ENCODE results near the gene DNM1.

Gene DNM1

GRCh38 chr9:128182893-128183588 lies 20.1 kb upstream of the DNM1 start:
- no peak for DNase-seq (ENCODE audit: low read depth, low spot score)
- H3K9me3 ChIP-seq (ENCODE audit: low read depth, low read length) = no peaks in the 10 kb centered on the region
- H3K4me3 ChIP-seq = no peak overlapping the region
- TF ChIP-seq EZH2 (IDR thresholded peaks at IDR 0.05) (no peak), POLR2AphosphoS5 (IDR thresholded peaks at IDR 0.05; ENCODE audit: borderline replicate concordance, low read depth, low read length) (no peak), FOXP2 (optimal IDR thresholded peaks at IDR 0.05; ENCODE audit: control extremely low read depth, extremely low read length, insufficient read depth) (no peak)
- no peak overlapping the region for H3K27ac ChIP-seq
- peaks cover 38% of the 10 kb centered on the region for H3K36me3 ChIP-seq (ENCODE audit: insufficient read depth, low read length)
- H3K9ac ChIP-seq (ENCODE audit: insufficient read length) = no peak overlapping the region

GRCh38 chr9:128185979-128186965 lies 16.9 kb upstream of the DNM1 start:
- Histone ChIP-seq H3K27ac (no peak overlapping the region), H3K9ac (ENCODE audit: insufficient read length) (no peak overlapping the region), H3K36me3 (ENCODE audit: insufficient read depth, low read length) (peaks cover 23% of the 10 kb centered on the region), H3K4me3 (no peak overlapping the region), H3K9me3 (ENCODE audit: low read depth, low read length) (no peaks in the 10 kb centered on the region)
- TF ChIP-seq POLR2AphosphoS5 (IDR thresholded peaks at IDR 0.05; ENCODE audit: borderline replicate concordance, low read depth, low read length) (no peak), FOXP2 (optimal IDR thresholded peaks at IDR 0.05; ENCODE audit: control extremely low read depth, extremely low read length, insufficient read depth) (no peak), EZH2 (IDR thresholded peaks at IDR 0.05) (no peak)
- no peak for DNase-seq (ENCODE audit: low read depth, low spot score)

- TF ChIP-seq EZH2 (IDR thresholded peaks at IDR 0.05) (no peak), POLR2AphosphoS5 (IDR thresholded peaks at IDR 0.05; ENCODE audit: borderline replicate concordance, low read depth, low read length) (no peak), FOXP2 (optimal IDR thresholded peaks at IDR 0.05; ENCODE audit: control extremely low read depth, extremely low read length, insufficient read depth) (no peak)
- no peak for DNase-seq (ENCODE audit: low read depth, low spot score)
- no peak overlapping the region for H3K4me3 ChIP-seq
- no peaks in the 10 kb centered on the region for H3K9me3 ChIP-seq (ENCODE audit: low read depth, low read length)
- no peak overlapping the region for H3K27ac ChIP-seq
- no peak overlapping the region for H3K9ac ChIP-seq (ENCODE audit: insufficient read length)
- H3K36me3 ChIP-seq (ENCODE audit: insufficient read depth, low read length) = peaks cover 23% of the 10 kb centered on the region
Observed at GRCh38 chr9:128187361-128187760, 15.8 kb upstream of the DNM1 start.

GRCh38 chr9:128188209-128188608 lies 15.0 kb upstream of the DNM1 start:
- H3K9me3 ChIP-seq (ENCODE audit: low read depth, low read length) = no peaks in the 10 kb centered on the region
- H3K9ac ChIP-seq (ENCODE audit: insufficient read length) = no peak overlapping the region
- H3K36me3 ChIP-seq (ENCODE audit: insufficient read depth, low read length) = peaks cover 20% of the 10 kb centered on the region
- peak overlapping the region; percentile 25; the same call in 1 of the 2 replicates for H3K27ac ChIP-seq
- TF ChIP-seq EZH2 (IDR thresholded peaks at IDR 0.05) (no peak), FOXP2 (optimal IDR thresholded peaks at IDR 0.05; ENCODE audit: control extremely low read depth, extremely low read length, insufficient read depth) (no peak), POLR2AphosphoS5 (IDR thresholded peaks at IDR 0.05; ENCODE audit: borderline replicate concordance, low read depth, low read length) (no peak)
- no peak for DNase-seq (ENCODE audit: low read depth, low spot score)
- no peak overlapping the region for H3K4me3 ChIP-seq

- no peak overlapping the region for H3K27ac ChIP-seq
- H3K9ac ChIP-seq (ENCODE audit: insufficient read length) = no peak overlapping the region
- H3K4me3 ChIP-seq = peak overlapping the region; percentile 96; the same call in 1 of the 2 replicates
Observed at GRCh38 chr9:128190013-128190412, 13.2 kb upstream of the DNM1 start.

GRCh38 chr9:128190516-128191405 lies 12.4 kb upstream of the DNM1 start:
- no peak for TF ChIP-seq POLR2AphosphoS5 (IDR thresholded peaks at IDR 0.05; ENCODE audit: borderline replicate concordance, low read depth, low read length)
- no peak for TF ChIP-seq EZH2 (IDR thresholded peaks at IDR 0.05)
- TF ChIP-seq FOXP2 (optimal IDR thresholded peaks at IDR 0.05; ENCODE audit: control extremely low read depth, extremely low read length, insufficient read depth) = no peak
- peak overlapping the region; percentile 96 for H3K4me3 ChIP-seq
- H3K9ac ChIP-seq (ENCODE audit: insufficient read length) = peak overlapping the region; percentile 97
- H3K36me3 ChIP-seq (ENCODE audit: insufficient read depth, low read length) = peaks cover 14% of the 10 kb centered on the region; the same call in 1 of the 2 replicates
- DNase-seq (ENCODE audit: low read depth, low spot score) = no peak
- 0 out of 2 replicates have a peak overlapping the region, but pooled peaks have one; percentile 13 for H3K27ac ChIP-seq
- H3K9me3 ChIP-seq (ENCODE audit: low read depth, low read length) = no peaks in the 10 kb centered on the region

More at GRCh38 chr9:128190013-128190412, 13.2 kb upstream of the DNM1 start:
- no peak for DNase-seq (ENCODE audit: low read depth, low spot score)
- TF ChIP-seq FOXP2 (optimal IDR thresholded peaks at IDR 0.05; ENCODE audit: control extremely low read depth, extremely low read length, insufficient read depth) (no peak), EZH2 (IDR thresholded peaks at IDR 0.05) (no peak), POLR2AphosphoS5 (IDR thresholded peaks at IDR 0.05; ENCODE audit: borderline replicate concordance, low read depth, low read length) (no peak)
- H3K36me3 ChIP-seq (ENCODE audit: insufficient read depth, low read length) = peaks cover 14% of the 10 kb centered on the region; the same call in 1 of the 2 replicates
- no peaks in the 10 kb centered on the region for H3K9me3 ChIP-seq (ENCODE audit: low read depth, low read length)

GRCh38 chr9:128191406-128192046 lies 11.7 kb upstream of the DNM1 start, which contains the start of gene CIZ1:
CIZ1 (minus strand) TSS chr9:128191572; CDS start chr9:128190857, 715 bp downstream.
- Histone ChIP-seq H3K9ac (ENCODE audit: insufficient read length) (peak within 1 kb of the TSS; percentile 97), H3K4me3 (peak within 1 kb of the TSS; percentile 96), H3K36me3 (ENCODE audit: insufficient read depth, low read length) (peaks cover 14% of the 10 kb centered on the region; the same call in 1 of the 2 replicates), H3K27ac (0 out of 2 replicates have a peak within 1 kb of the TSS, but pooled peaks have one; percentile 13), H3K9me3 (ENCODE audit: low read depth, low read length) (no peaks in the 10 kb centered on the region)
- no peak for DNase-seq (ENCODE audit: low read depth, low spot score)
- TF ChIP-seq FOXP2 (optimal IDR thresholded peaks at IDR 0.05; ENCODE audit: control extremely low read depth, extremely low read length, insufficient read depth) = no peak
- no peak; the same call in 1 of the 2 replicates for TF ChIP-seq POLR2AphosphoS5 (IDR thresholded peaks at IDR 0.05; ENCODE audit: borderline replicate concordance, low read depth, low read length)
- TF ChIP-seq EZH2 (IDR thresholded peaks at IDR 0.05) = no peak
